Memory B cell (primary cell): Measurements from ENCODE around the gene GPR37L1.

Experiments used
- ATAC-seq: fragments of 150-1000 bp; cut with Tn5 transposase; 2 replicates; pipeline ENCODE4 v1.10.0; 2021; ENCODE audit warnings: low read depth, mild to moderate bottlenecking, moderate library complexity
- DNase-seq, 2 donors: peaks; one replicate each; pipeline ENCODE4 v3.0.0; 2022; ENCODE audit warnings: low spot score in 2 of 2
- H3K27ac Mint-ChIP-seq: one replicate; pipeline ENCODE4 v1.8.0; 2022; ENCODE audit warnings: mild to moderate bottlenecking, moderate library complexity, mixed read lengths
- H3K27me3 Mint-ChIP-seq: one replicate; pipeline ENCODE4 v1.8.0; 2022; ENCODE audit warnings: mixed read lengths
- H3K36me3 Mint-ChIP-seq: one replicate; pipeline ENCODE4 v1.8.0; 2022; ENCODE audit warnings: mild to moderate bottlenecking, mixed read lengths
- H3K4me1 Mint-ChIP-seq: one replicate; pipeline ENCODE4 v1.8.0; 2022; ENCODE audit warnings: mixed read lengths
- H3K4me3 Mint-ChIP-seq: one replicate; pipeline ENCODE4 v1.8.0; 2022; ENCODE audit warnings: mild to moderate bottlenecking, moderate library complexity, mixed read lengths
- H3K9me3 Mint-ChIP-seq: one replicate; pipeline ENCODE4 v1.8.0; 2022; ENCODE audit warnings: mixed read lengths

The GPR37L1 gene, protein sequence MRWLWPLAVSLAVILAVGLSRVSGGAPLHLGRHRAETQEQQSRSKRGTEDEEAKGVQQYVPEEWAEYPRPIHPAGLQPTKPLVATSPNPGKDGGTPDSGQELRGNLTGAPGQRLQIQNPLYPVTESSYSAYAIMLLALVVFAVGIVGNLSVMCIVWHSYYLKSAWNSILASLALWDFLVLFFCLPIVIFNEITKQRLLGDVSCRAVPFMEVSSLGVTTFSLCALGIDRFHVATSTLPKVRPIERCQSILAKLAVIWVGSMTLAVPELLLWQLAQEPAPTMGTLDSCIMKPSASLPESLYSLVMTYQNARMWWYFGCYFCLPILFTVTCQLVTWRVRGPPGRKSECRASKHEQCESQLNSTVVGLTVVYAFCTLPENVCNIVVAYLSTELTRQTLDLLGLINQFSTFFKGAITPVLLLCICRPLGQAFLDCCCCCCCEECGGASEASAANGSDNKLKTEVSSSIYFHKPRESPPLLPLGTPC

GRCh38 chr1:202122639-202123335 lies at the start of gene GPR37L1:
TSS of gene GPR37L1 (plus strand) at chr1:202122917. CDS start at chr1:202122964, 47 bp downstream.
- no peak within 1 kb of the TSS for H3K27ac Mint-ChIP-seq
- no peak for DNase-seq
- H3K27me3 Mint-ChIP-seq: peaks cover 19% of the 10 kb centered on the region
- H3K36me3 Mint-ChIP-seq: no peaks in the 10 kb centered on the region
- no peak for ATAC-seq
- no peaks in the 10 kb centered on the region for H3K9me3 Mint-ChIP-seq
- no peaks in the 10 kb centered on the region for H3K4me1 Mint-ChIP-seq
- no peak within 1 kb of the TSS for H3K4me3 Mint-ChIP-seq

DNA sequence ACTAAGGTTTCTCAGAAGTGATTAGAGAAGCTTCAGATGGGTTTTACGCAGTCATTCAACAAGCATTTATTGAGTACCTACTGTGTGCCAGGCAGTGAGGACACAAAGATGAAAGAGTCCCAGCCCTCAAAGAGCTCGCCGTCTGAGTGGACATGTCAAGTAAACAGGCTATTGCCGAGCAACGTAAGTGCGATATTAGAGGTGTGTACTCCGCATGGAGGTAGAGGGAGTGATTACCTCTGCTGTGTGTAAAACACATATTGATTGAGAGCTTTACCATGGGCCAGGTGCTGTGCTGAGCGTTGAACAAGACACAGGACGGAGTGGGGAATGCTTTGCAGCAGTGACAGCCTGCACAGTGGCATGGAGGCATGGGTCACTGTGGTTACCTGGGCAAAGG lies 49.5 kb upstream of the GPR37L1 start:
- Mint-ChIP-seq H3K9me3 (no peaks in the 10 kb centered on the region), H3K36me3 (no peaks in the 10 kb centered on the region), H3K27ac (no peak overlapping the region), H3K4me3 (no peak overlapping the region), H3K27me3 (no peaks in the 10 kb centered on the region), H3K4me1 (no peaks in the 10 kb centered on the region)
- no peak for ATAC-seq
- no peak for DNase-seq

DNA sequence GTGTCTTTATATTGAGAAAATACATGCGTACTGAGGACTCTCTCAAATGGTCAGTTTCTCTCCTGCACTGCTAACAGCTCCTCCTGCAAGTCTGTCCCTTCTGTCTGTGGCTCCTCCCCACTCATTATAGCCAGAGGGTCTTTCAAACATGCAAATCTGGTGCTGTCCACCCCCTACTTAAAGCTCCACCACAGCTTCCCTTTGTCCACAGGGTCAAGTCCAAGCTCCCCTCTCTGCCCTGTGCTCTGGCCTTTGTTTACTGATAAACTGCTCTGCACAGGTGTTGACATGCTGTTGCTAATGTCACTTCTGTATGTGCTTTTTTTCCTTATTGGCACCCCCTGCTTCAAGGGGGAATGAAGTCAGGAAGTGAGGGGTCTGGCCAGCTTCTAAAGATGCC lies 47.7 kb upstream of the GPR37L1 start:
- no peaks in the 10 kb centered on the region for H3K9me3 Mint-ChIP-seq
- H3K36me3 Mint-ChIP-seq: no peaks in the 10 kb centered on the region
- no peaks in the 10 kb centered on the region for H3K27me3 Mint-ChIP-seq
- H3K27ac Mint-ChIP-seq: no peak overlapping the region
- ATAC-seq (no peak), DNase-seq (no peak)
- no peak overlapping the region for H3K4me3 Mint-ChIP-seq
- no peaks in the 10 kb centered on the region for H3K4me1 Mint-ChIP-seq

- no peak overlapping the region for H3K27ac Mint-ChIP-seq
Observed at GRCh38 chr1:202075389-202075788, 47.3 kb upstream of the GPR37L1 start.

DNA sequence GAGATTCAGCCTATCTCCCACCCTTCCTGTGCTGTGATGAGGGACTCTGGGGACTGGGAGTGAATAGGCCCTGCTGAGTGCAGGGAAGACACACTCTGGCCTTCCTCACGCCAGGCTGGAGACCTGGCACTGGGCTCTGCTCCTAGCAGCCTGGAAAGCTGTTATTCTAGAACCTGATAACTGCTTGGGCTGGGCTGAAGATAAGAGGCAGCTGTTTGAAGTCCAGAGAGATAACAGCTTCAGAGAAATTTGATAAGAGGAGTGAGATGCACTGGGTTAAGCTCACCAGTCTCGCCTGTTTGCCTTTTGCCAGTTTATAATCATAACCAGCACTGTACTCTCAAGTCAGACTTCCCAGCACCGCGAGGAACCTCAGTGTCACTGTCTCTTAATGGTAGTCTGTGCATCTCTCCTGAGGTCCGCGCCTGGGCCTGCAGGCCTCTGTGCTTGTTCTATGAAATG lies 46.6 kb upstream of the GPR37L1 start:
- ATAC-seq: no peak
- no peaks in the 10 kb centered on the region for H3K9me3 Mint-ChIP-seq
- no peak for DNase-seq
- H3K36me3 Mint-ChIP-seq: no peaks in the 10 kb centered on the region
- H3K4me3 Mint-ChIP-seq: no peak overlapping the region
- H3K27ac Mint-ChIP-seq: no peak overlapping the region
- H3K4me1 Mint-ChIP-seq: no peaks in the 10 kb centered on the region
- no peaks in the 10 kb centered on the region for H3K27me3 Mint-ChIP-seq

More at GRCh38 chr1:202075389-202075788, 47.3 kb upstream of the GPR37L1 start:
- Mint-ChIP-seq H3K36me3 (no peaks in the 10 kb centered on the region), H3K4me1 (no peaks in the 10 kb centered on the region), H3K9me3 (no peaks in the 10 kb centered on the region), H3K27me3 (no peaks in the 10 kb centered on the region), H3K4me3 (no peak overlapping the region)
- ATAC-seq (no peak), DNase-seq (no peak)

GRCh38 chr1:202078241-202078640 lies 44.5 kb upstream of the GPR37L1 start:
- no peaks in the 10 kb centered on the region for H3K36me3 Mint-ChIP-seq
- no peaks in the 10 kb centered on the region for H3K4me1 Mint-ChIP-seq
- no peaks in the 10 kb centered on the region for H3K27me3 Mint-ChIP-seq
- no peak overlapping the region for H3K4me3 Mint-ChIP-seq
- ATAC-seq (no peak), DNase-seq (no peak)
- H3K27ac Mint-ChIP-seq: no peak overlapping the region
- H3K9me3 Mint-ChIP-seq: no peaks in the 10 kb centered on the region

- Mint-ChIP-seq H3K4me1 (no peaks in the 10 kb centered on the region), H3K9me3 (no peaks in the 10 kb centered on the region), H3K27ac (no peak overlapping the region), H3K36me3 (no peaks in the 10 kb centered on the region), H3K27me3 (peaks cover 9% of the 10 kb centered on the region), H3K4me3 (no peak overlapping the region)
- DNase-seq: no peak
- no peak for ATAC-seq
Observed at GRCh38 chr1:202081992-202082391, 40.7 kb upstream of the GPR37L1 start.

DNA sequence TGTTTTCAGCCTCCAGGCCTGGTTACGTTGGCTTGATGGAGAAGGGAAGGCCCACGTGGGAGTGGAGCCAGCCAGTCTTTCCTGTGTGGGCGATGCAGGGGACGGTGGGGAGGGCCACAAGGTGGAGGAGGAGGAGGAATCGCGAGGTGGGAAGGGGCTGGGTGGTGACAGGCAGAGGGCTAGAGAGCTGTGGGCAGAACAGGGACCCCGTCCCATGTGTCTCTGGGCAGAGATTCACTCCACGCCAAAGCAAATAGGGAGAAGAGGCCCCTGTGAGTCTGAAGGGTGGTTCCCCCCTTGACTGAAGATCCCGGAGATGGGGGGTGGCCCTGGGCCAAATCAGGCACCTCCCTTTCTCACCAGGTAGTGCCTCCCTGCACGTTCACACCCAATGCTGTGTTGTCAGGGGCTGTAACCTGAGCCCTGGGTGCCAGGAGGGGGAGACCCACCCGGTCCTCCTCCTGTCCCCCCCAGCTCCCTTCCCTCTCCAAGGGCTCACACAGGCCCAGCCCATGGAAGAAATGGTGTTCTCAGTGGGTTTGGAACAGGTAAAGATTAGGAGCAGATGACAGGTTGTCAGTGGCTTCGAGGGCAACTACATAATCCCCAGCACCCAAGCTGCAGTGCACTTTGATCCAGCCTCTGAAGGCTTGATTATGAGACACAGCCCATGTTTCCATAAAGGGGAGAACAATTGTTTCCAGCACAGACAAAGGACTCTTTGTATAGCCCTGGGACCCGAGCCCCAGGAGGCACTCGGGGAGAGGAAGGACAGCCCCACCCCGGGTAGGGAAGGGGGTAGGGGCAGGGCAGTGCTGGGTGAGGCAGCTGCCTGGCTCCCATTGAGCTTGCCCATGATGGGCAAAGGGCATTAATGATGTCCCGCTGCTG lies 37.7 kb upstream of the GPR37L1 start:
- no peaks in the 10 kb centered on the region for H3K4me1 Mint-ChIP-seq
- ATAC-seq: no peak
- H3K9me3 Mint-ChIP-seq: no peaks in the 10 kb centered on the region
- no peaks in the 10 kb centered on the region for H3K36me3 Mint-ChIP-seq
- no peak overlapping the region for H3K4me3 Mint-ChIP-seq
- no peak overlapping the region for H3K27ac Mint-ChIP-seq
- H3K27me3 Mint-ChIP-seq: peaks cover 12% of the 10 kb centered on the region
- no peak for DNase-seq

GRCh38 chr1:202085682-202086373 lies 36.9 kb upstream of the GPR37L1 start:
- Mint-ChIP-seq H3K4me3 (no peak overlapping the region), H3K36me3 (no peaks in the 10 kb centered on the region), H3K27me3 (peaks cover 12% of the 10 kb centered on the region), H3K27ac (no peak overlapping the region), H3K4me1 (no peaks in the 10 kb centered on the region), H3K9me3 (no peaks in the 10 kb centered on the region)
- ATAC-seq (no peak), DNase-seq (no peak)

DNA sequence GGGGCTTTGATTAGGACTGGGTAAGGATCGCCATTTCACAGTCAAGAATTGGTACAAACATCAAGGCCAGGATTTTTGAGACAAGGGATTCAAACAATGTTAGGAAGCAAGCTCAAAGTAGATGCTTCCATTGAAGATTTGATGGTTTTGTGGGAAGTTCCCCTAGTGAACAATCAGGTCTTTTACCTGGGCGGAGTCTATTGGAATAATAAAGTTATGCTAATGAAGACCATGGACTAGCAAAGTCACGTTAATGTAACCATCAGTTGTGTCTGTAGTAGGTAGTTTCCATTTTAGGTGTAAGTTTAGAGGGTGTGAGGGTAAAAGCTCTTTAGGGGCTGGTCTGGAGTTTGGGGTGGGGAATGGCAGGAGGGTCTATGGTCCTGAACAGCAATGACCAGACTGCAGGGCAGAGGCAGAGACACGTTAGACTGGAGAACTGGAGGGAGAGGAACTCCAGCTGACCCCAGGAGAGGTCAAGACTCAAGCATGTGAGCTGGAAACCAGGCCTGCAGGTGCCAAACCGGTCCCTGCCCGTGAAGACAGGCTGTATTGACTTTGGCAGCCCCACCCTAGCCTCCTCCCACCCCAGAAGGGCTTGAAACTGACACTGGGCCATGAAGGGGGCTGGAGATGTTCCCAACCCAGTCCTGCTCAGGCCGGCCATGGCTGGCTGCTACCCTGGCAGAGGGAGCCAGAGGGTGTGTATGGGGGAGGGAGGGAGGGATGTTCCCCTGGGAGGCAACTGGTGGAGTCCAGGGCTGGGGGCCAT lies 36.0 kb upstream of the GPR37L1 start:
- Mint-ChIP-seq H3K27me3 (peaks cover 19% of the 10 kb centered on the region), H3K9me3 (no peaks in the 10 kb centered on the region), H3K4me3 (no peak overlapping the region), H3K27ac (no peak overlapping the region), H3K36me3 (no peaks in the 10 kb centered on the region), H3K4me1 (no peaks in the 10 kb centered on the region)
- ATAC-seq (no peak), DNase-seq (no peak)

DNA sequence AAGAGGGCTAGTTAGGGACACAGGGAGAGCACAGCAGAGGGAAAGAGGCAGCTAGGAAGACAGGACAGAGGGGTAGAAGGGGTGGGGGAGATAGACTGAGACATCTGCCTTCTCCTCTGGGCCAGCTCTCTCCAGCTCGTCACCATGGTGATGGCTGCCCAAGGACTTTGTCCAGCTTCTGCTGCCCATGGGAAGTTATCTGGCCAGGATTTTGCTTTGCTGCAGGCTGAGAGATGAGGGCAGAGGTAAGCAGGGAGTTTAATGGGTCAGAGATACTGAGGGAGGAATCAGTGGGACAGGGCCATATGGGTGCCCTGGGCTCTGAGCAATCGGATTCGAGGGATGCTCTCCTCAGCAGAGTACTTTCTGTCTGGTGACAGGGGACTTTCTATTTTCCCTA lies 34.5 kb upstream of the GPR37L1 start:
- ATAC-seq (no peak), DNase-seq (no peak)
- Mint-ChIP-seq H3K4me1 (no peaks in the 10 kb centered on the region), H3K9me3 (no peaks in the 10 kb centered on the region), H3K27me3 (peaks cover 20% of the 10 kb centered on the region), H3K36me3 (no peaks in the 10 kb centered on the region), H3K4me3 (no peak overlapping the region), H3K27ac (no peak overlapping the region)

DNA sequence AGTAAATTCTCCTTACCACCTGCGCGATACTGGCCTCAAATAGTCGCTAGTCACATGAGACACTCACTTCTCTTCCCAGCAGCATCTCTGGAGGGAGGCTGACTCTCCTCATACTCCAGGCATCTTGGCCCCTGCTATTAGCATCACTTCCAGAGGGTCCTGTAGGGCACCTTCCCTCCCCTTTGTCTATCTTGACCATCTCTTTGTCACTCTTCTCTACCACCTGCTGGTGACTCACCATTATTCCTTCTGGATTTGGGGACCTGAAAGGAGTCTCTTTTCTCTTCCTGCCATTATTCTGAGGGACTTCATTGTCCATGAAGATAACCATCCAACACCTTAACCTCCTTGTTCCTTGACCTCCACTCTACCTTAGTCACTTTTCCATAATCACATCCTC lies 31.7 kb upstream of the GPR37L1 start:
- Mint-ChIP-seq H3K9me3 (no peaks in the 10 kb centered on the region), H3K27ac (no peak overlapping the region), H3K4me3 (no peak overlapping the region)

GRCh38 chr1:202093858-202094257 lies 28.9 kb upstream of the GPR37L1 start:
- H3K27me3 Mint-ChIP-seq: peaks cover 14% of the 10 kb centered on the region
- H3K4me1 Mint-ChIP-seq: no peaks in the 10 kb centered on the region
- no peaks in the 10 kb centered on the region for H3K9me3 Mint-ChIP-seq
- H3K4me3 Mint-ChIP-seq: no peak overlapping the region
- ATAC-seq (no peak), DNase-seq (no peak)
- no peaks in the 10 kb centered on the region for H3K36me3 Mint-ChIP-seq
- H3K27ac Mint-ChIP-seq: no peak overlapping the region

More for the DNA sequence above, 31.7 kb upstream of the GPR37L1 start:
- no peak for DNase-seq
- peaks cover 23% of the 10 kb centered on the region for H3K27me3 Mint-ChIP-seq
- no peaks in the 10 kb centered on the region for H3K4me1 Mint-ChIP-seq
- no peaks in the 10 kb centered on the region for H3K36me3 Mint-ChIP-seq
- ATAC-seq: no peak
